ENCODE data around the gene DECR2. TPM values are rescaled to one million over a fixed set of nuclear protein-coding genes. Genes with fewer than 3 reads are reported as not detected.

DECR2 gene
- total and polyA plus RNA-seq, 2 donors from 2014 or later, result 23.8 to 58.9 TPM

GRCh38 chr16:369275-369865 is 32.3 kb upstream of the DECR2 start:
- TF ChIP-seq CTCF (IDR thresholded peaks at IDR 0.05; ENCODE audit: borderline replicate concordance, extremely low read depth, insufficient read depth), result no peak
- DNase-seq, result peak in 1 of 5 donors; percentile 51
- H3K4me3 ChIP-seq (ENCODE audit: low read length in 3 of 3), result peak overlapping the region in 1 of 3 donors; percentile 56
- FAIRE-seq, result no peak
- H3K4me1 ChIP-seq (ENCODE audit: control insufficient read depth in 2 of 3, insufficient read depth in 2 of 3, low read depth in 1 of 3, low read length in 3 of 3), result peaks cover 0 to 15% (median 0%) of the 10 kb centered on the region in 3 donors
- H3K27ac ChIP-seq (ENCODE audit: low read depth in 2 of 2, low read length in 2 of 2), result no peak overlapping the region
- H3K27me3 ChIP-seq (ENCODE audit: control insufficient read depth, insufficient read depth, low read length), result no peaks in the 10 kb centered on the region
- intact Hi-C loops (cut with DNase I), result no loop called here
- no peak overlapping the region for H3K9ac ChIP-seq (ENCODE audit: low read length in 3 of 3)
- peaks cover 0 to 12% (median 0%) of the 10 kb centered on the region in 3 donors for H3K36me3 ChIP-seq (ENCODE audit: control insufficient read depth in 2 of 3, insufficient read depth in 3 of 3, low read length in 3 of 3)
- no peaks in the 10 kb centered on the region for H3K9me3 ChIP-seq (ENCODE audit: control insufficient read depth in 2 of 3, insufficient read depth in 1 of 3, low read length in 3 of 3)

GRCh38 chr16:369866-370436 is 31.7 kb upstream of the DECR2 start:
- H3K27ac ChIP-seq (ENCODE audit: low read depth in 2 of 2, low read length in 2 of 2), result no peak overlapping the region
- peak in 2 of 5 donors; percentile 65 to 76 for DNase-seq
- intact Hi-C loops (cut with DNase I), result no loop called here
- H3K4me1 ChIP-seq (ENCODE audit: control insufficient read depth in 2 of 3, insufficient read depth in 2 of 3, low read depth in 1 of 3, low read length in 3 of 3), result peaks cover 0 to 9% (median 0%) of the 10 kb centered on the region in 3 donors
- TF ChIP-seq CTCF (IDR thresholded peaks at IDR 0.05; ENCODE audit: borderline replicate concordance, extremely low read depth, insufficient read depth), result no peak
- H3K9ac ChIP-seq (ENCODE audit: low read length in 3 of 3), result no peak overlapping the region
- H3K4me3 ChIP-seq (ENCODE audit: low read length in 3 of 3), result peak overlapping the region in 2 of 3 donors; percentile 24 to 56
- no peak for FAIRE-seq
- H3K27me3 ChIP-seq (ENCODE audit: control insufficient read depth, insufficient read depth, low read length), result no peaks in the 10 kb centered on the region
- no peaks in the 10 kb centered on the region for H3K9me3 ChIP-seq (ENCODE audit: control insufficient read depth in 2 of 3, insufficient read depth in 1 of 3, low read length in 3 of 3)
- H3K36me3 ChIP-seq (ENCODE audit: control insufficient read depth in 2 of 3, insufficient read depth in 3 of 3, low read length in 3 of 3), result peaks cover 0 to 17% (median 0%) of the 10 kb centered on the region in 3 donors

- intact Hi-C loops (cut with DNase I), result no loop called here
- TF ChIP-seq CTCF (IDR thresholded peaks at IDR 0.05; ENCODE audit: borderline replicate concordance, extremely low read depth, insufficient read depth), result no peak
- peak; percentile 95 for FAIRE-seq
- Histone ChIP-seq H3K4me1 (ENCODE audit: control insufficient read depth in 2 of 3, insufficient read depth in 2 of 3, low read depth in 1 of 3, low read length in 3 of 3) (peaks cover 0 to 9% (median 0%) of the 10 kb centered on the region in 3 donors), H3K9me3 (ENCODE audit: control insufficient read depth in 2 of 3, insufficient read depth in 1 of 3, low read length in 3 of 3) (no peaks in the 10 kb centered on the region), H3K4me3 (ENCODE audit: low read length in 3 of 3) (peak within 1 kb of the TSS in 2 of 3 donors; percentile 24 to 56), H3K27me3 (ENCODE audit: control insufficient read depth, insufficient read depth, low read length) (no peaks in the 10 kb centered on the region), H3K9ac (ENCODE audit: low read length in 3 of 3) (peak within 1 kb of the TSS in 2 of 3 donors; percentile 34 to 43), H3K36me3 (ENCODE audit: control insufficient read depth in 2 of 3, insufficient read depth in 3 of 3, low read length in 3 of 3) (peaks cover 0 to 18% (median 0%) of the 10 kb centered on the region in 3 donors), H3K27ac (ENCODE audit: low read depth in 2 of 2, low read length in 2 of 2) (no peak within 1 kb of the TSS)
- peak; percentile 96 to 97 (median 97) for DNase-seq
Observed at GRCh38 chr16:370443-370842, 31.2 kb upstream of the DECR2 start, which contains the start of gene MRPL28. TSS of gene MRPL28 (minus strand) at chr16:370538. CDS start at chr16:370218, 320 bp downstream.

Measured in kidney (tissue), 14 donors.